ENCODE results near the gene AZIN2.

DNA sequence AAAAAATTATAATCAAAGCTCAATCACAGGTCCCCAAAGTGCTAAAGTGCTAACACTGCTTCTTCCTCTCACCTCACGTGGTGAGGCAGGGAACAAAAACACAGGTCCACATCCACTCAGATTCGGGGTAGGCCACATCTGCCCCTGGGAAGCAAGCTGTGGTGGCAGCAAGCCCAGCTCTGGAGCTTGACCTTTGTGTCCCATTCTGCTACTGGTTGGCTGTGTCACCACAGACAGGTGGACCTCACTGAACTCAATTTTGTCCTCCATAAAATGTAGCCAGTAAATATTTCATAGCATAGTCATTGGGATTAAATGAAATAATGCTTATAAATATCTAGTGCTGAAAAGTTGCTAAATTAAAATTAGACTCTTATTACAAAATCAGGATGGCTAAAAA lies 8.5 kb downstream of the AZIN2 start:
- TF ChIP-seq POLR2A (IDR thresholded peaks at IDR 0.05): no peak
- TF ChIP-seq, protein P1, sequence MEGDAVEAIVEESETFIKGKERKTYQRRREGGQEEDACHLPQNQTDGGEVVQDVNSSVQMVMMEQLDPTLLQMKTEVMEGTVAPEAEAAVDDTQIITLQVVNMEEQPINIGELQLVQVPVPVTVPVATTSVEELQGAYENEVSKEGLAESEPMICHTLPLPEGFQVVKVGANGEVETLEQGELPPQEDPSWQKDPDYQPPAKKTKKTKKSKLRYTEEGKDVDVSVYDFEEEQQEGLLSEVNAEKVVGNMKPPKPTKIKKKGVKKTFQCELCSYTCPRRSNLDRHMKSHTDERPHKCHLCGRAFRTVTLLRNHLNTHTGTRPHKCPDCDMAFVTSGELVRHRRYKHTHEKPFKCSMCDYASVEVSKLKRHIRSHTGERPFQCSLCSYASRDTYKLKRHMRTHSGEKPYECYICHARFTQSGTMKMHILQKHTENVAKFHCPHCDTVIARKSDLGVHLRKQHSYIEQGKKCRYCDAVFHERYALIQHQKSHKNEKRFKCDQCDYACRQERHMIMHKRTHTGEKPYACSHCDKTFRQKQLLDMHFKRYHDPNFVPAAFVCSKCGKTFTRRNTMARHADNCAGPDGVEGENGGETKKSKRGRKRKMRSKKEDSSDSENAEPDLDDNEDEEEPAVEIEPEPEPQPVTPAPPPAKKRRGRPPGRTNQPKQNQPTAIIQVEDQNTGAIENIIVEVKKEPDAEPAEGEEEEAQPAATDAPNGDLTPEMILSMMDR (IDR thresholded peaks at IDR 0.05): no peak
- no peak for TF ChIP-seq EP300 (IDR thresholded peaks at IDR 0.05)

Data from ovary (tissue), 3 donors.